A172 (cell line): ENCODE results near the gene NDUFS1. TPM values are rescaled to one million over a fixed set of nuclear protein-coding genes. Genes with fewer than 3 reads are reported as not detected.
"Not testable (repeated sequence)": the region's sequence is repeated elsewhere in the genome, so short reads cannot be mapped to it uniquely, and the experiment has no call there.

ENCODE experiments used
- DNase-seq: peaks from one replicate; pipeline ENCODE4 v3.0.0-alpha.2; 2015; ENCODE audit warnings: low spot score
- total RNA-seq: library from RNA; depleted of rRNA; stranded (reverse); fragments of >200 nt; shearing (Covaris generic); gene quantifications from 2 replicates; pipeline ENCODE4 v1.2.3, GENCODE V29; 2014

The NDUFS1 gene
- total RNA-seq, 1 experiment from 2014 or later: 212 TPM

DNA sequence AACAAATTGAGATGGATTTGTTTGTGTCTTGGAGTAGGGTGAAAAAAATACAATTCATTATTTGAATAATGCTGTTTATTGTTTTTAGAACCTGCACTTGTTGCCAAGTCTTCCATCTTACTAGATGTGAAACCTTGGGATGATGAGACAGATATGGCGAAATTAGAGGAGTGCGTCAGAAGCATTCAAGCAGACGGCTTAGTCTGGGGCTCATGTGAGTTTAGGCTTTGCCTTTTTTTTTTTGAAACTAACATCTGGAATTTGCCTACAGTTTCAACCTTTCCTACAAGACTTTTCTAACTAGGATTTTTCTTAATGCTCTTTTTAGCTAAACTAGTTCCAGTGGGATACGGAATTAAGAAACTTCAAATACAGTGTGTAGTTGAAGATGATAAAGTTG, 3.2 kb upstream of the NDUFS1 start:
- not testable (repeated sequence) for DNase-seq

GRCh38 chr2:206160807-206161179, 1.5 kb upstream of the NDUFS1 start:
- no peak for DNase-seq

DNA sequence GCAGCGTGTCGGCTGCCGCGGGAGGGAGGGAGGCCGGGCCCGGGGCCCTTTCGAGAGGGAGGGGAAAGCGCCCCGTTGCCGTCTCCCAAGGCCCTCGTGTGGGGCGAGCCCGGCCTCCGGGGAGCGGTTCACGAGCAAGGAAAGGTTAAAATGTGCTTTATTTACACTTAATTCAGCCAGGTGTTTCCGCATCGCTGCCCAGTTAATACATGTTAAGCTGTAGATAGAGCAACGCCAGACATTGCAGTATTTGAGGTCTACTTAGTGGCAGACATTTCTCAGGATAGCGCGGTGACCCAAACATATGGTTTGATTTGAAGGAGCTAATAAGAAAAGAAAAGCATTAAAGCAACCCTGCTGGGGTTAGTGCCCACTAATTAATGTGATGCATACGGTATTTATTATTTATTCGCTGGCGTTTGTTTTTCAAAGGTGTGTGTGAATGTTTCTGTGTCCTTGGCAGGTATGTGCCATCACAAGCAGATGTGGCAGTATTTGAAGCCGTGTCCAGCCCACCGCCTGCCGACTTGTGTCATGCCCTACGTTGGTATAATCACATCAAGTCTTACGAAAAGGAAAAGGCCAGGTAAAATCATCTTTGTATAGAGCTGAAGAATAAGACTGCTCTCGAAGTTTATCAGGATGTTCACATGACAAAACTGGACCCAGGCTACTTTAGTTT, 1.0 kb upstream of the NDUFS1 start:
- DNase-seq: no peak

DNA sequence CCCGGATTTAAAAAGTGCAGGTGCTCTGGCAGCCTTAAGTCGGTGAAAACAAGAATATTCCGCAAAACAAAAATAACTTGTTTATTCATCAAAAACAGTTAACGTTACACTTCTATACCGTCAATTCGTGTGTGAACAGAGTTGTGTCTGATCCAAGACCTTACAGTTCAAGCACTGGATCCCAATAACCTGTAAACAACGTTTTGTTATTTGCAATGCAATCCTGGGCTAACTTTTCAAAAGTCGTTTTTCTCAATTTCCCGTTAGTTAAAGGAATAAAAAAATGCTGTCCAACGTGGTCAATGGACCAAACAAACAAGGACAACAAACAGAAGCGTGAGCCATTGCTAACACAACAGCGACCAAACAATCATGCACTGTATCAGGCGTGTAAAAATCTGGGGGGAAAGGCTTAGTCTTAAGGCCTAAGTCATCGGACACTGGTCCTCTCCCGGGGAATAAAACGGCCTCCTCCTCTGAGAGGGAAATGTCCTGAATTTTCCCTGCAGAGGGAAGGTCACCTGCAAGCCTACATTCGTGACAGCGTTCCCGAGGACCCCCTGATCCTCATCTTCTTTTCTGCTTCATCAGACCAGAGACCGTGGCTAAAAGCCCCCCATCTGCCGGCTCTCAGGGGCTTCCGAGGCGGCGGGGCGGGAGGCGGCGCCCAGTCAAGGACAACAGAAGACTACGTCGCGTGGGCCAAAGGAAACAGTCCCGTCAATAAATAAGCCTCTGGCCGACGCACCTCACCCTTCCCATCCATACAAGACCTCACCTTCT, 490 bp downstream of the NDUFS1 start:
- DNase-seq: peak; percentile 21

DNA sequence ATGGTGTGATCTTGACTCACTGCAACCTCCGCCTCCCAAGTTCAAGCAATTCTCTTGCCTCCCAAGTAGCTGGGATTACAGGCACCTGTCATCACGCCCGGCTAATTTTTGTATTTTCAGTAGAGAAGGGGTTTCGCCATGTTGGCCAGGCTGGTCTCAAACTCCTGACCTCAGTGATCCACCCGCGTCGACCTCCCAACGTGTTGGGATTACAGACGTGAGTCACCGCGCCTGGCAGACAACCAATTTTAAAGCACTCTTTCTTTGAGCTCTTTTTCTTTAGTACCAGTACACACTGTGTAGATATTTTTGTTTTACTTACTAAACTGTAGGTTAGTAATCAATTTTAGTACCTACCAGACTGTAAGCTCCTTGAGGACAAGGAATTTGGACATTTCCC, 2.2 kb downstream of the NDUFS1 start:
- not testable (repeated sequence) for DNase-seq

- no peak for DNase-seq
Measured at GRCh38 chr2:206154197-206154596, 5.0 kb downstream of the NDUFS1 start.

- no peak for DNase-seq
Measured at GRCh38 chr2:206150631-206151030, 8.6 kb downstream of the NDUFS1 start.

DNA sequence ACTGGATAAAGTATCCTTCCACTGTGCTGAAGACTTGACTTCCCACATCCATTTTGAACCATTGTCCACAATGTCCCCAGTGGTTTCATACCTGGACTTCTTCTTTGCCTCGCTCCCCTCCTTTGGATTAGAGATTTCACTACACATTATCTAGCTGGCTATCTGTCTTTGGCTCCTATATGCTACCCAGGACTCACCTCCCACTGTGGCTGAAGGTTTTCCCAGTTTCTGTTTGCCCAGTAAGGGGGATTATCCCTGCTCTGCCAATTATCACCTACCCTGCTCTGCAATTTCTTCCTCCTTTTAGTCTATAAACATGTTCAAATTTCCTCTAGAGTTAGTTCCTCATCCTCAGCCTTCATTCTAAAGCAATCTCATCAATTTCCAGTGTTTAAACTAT, 9.1 kb downstream of the NDUFS1 start:
- no peak for DNase-seq

- no peak for DNase-seq
Measured at GRCh38 chr2:206149330-206149729, 9.9 kb downstream of the NDUFS1 start.

DNA sequence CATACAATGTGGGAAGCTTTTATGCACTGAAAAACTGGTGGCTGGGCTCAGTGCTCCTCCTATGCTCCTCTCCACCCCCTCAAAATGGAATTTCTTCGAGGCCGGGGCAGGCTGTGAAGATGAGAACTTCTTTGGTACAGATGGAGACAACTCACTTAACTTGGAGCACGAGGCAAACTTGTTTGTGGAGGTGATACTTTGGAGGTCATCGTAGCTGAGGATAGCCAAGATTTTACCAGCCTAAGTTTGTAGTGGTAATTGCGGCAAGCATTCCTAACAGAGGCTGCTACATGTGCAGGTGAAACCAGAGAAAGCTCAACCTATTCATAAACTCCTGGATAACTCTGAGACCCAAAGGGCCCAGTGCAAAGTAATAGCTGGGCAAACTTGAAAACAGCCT, 13.6 kb downstream of the NDUFS1 start:
- no peak for DNase-seq

DNA sequence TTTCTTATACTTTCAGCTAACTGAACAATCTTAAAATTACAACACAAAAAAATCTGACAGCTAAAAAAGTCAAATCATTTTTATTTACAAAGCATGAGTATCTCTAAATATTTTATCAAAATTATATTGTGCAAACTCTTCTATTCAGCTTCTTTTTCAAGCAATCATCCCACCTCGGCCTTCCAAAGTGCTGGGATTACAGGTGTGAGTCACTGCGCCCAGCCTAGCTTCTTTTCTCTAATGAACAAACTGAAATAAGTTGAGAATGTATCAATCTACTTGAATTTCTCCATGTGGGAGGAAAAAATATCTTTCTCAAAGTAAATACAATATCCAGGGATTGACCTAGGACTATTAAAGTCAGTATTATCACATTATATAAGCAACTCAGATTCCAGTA, 14.9 kb downstream of the NDUFS1 start:
- no peak for DNase-seq

DNA sequence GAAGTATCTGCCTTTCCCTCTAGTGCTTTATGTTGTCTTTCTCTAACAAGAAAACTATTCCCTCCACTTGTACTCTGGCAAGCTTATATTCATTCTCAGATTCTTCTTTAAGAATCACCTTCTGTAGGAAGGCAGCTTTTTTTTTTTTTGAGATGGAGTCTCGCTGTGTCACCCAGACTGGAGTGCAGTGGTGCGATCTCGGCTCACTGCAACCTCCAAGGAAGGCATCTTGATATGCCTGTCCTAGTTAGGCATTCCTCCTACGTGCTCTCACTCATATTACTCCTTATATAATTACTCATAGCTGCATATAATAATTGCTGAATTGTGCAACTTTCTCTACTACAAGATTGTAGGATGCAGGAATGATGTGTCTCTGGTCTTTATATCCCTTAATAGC, 15.8 kb downstream of the NDUFS1 start:
- no peak for DNase-seq

DNA sequence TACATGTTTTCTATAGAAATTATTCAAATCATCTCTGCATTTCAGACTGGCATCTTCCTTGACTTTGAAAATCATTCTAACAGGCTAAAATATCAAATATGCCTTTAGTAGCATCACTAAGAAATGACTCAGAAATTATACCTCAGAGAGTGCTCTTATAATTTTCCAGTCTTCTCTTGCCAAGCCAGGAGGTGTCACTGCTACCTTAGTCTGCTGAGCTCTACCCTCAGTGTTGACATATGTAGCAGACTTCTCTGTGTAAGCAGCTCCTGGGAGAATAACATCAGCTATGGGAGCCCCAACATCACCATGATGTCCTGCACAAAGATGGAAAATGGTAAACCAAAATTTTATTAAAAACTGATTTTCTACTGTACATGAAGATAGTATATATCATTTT, 31.6 kb downstream of the NDUFS1 start:
- DNase-seq: peak; percentile 27

- DNase-seq: no peak
Measured at GRCh38 chr2:206125901-206126300, 33.3 kb downstream of the NDUFS1 start.

GRCh38 chr2:206122569-206122968, 36.7 kb downstream of the NDUFS1 start:
- not testable (repeated sequence) for DNase-seq

GRCh38 chr2:206116278-206116677, 43.0 kb downstream of the NDUFS1 start:
- DNase-seq: no peak

GRCh38 chr2:206115026-206115578, 44.1 kb downstream of the NDUFS1 start:
- DNase-seq: no peak

GRCh38 chr2:206112846-206113547, 46.2 kb downstream of the NDUFS1 start:
- DNase-seq: no peak

GRCh38 chr2:206112108-206112507, 47.1 kb downstream of the NDUFS1 start:
- DNase-seq: no peak

GRCh38 chr2:206108713-206109112, 50.5 kb downstream of the NDUFS1 start:
- DNase-seq: no peak

DNA sequence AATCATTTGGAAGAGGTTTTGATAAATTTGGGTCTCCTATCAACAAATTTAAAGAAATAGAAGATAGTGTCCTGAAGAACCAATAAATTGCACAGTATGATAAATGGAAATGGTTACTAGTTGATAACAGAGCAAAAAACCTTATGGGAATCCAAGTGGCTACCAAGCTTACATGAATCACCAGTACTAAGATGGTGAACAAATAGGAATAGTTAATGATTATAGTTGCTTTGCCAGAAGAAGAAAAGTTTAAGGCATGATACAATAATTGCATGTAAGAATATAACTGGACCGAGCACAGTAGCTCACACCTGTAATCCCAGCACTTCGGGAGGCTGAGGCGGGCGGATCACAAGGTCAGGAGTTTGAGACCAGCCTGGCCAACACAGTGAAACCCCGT, 53.7 kb downstream of the NDUFS1 start:
- no peak for DNase-seq

- DNase-seq: no peak
Measured at GRCh38 chr2:206105038-206105437, 54.2 kb downstream of the NDUFS1 start.

- DNase-seq: not testable (repeated sequence)
Measured at GRCh38 chr2:206098872-206099271, 60.4 kb downstream of the NDUFS1 start.
